HG02623 (cell line): ENCODE results near the gene LRCH1.
A peak's percentile ranks its signal among the peaks of the same experiment; 100 is the strongest.

Experiments
- ATAC-seq: cut with Tn5 transposase; IDR thresholded peaks from one replicate; pipeline ENCODE4 v1.9.1; 2021; ENCODE audit warnings: moderate library complexity; ENCODE audit not compliant: unreplicated experiment

The LRCH1 gene

GRCh38 chr13:46592385-46592784 lies 39.4 kb downstream of the LRCH1 start:
- no peak for ATAC-seq

DNA sequence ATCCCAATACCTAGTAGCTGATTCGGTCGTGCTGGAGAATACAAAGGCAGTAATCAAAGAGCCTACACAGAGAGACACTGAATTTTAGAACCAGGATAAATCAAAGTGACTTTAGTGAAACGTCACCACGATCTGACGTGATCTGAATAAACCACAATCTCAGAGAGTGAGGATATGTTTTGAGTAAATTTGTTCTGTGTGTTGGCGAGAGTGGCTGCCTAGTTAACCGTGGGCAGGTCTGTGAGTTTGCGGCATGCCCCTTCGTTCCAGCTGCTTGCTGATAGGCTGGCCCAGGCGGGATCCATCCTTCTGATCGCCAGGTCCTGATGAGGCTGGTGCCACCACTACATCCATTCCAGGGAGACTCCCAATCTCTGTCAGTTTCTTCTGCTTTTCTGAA lies 40.4 kb downstream of the LRCH1 start:
- ATAC-seq: peak; percentile 57

DNA sequence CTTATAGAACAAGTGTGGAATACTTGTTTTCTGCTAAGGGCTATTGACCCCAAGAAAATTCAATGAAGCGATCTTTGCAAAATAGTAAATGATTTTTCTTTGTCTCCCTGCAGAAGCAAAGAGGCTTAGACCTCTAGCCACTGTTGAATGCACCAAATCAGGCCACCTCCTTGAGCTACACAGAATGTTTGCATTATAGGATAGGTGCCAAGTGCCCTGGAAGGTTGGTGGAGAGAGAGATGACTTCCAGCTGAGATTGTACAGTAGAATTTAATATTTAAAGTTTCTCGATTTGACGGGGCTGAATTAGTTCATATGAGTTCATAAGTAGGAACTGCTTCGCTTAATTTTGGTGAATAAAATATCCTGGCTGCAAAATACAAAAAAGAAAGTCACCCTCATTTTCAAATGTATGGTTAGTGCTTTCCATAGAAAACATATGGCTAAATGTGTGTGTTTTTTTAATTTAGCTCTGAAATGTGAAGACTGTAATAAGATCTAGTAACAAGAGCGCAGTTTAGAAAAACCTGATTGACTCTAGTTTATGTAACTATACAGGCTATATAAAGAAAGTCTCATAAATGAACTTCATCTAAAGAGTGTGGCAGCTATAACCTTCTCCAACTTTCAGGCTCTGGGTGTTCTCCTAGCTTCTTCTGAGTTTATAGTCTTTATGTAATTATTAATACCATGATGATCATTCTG lies 41.6 kb downstream of the LRCH1 start:
- no peak for ATAC-seq

GRCh38 chr13:46595136-46595884 lies 42.3 kb downstream of the LRCH1 start:
- ATAC-seq: no peak

DNA sequence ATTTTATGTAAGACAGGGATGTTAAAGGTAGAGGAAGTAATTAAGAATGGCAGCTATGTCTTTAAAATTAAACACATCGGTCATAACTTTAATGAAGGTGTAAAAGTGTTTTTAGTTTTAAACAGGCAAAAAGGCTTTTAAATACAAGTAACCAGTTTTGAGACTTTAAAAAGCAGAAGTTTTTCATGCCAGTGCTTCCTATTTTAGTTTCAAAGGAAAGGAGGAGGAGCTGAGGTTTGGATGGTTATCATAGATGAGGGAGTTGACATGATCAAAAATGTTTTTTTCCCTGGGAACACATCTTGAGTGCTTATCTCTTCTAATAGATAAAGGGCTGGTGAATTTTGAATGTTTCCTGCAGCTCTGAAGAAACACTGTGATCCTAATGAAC lies 42.9 kb downstream of the LRCH1 start:
- no peak for ATAC-seq

DNA sequence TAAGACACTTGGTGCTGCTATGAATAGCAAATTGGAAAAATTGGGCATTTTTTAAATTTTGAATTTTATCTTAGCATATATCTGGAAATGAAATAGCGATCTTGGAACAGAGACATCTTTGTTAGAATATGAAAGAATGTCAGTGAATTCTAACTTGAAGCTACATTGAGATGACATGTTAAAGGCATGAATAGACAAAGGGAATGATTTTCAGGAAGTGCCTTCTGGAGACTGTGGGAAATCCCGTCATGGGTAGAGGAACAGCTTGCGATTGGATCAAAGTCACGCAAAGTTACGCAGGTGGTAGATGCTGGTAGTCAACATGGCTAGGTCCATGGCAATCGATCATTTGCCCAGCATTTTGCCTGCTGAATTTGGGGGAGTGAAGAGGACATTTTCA lies 43.5 kb downstream of the LRCH1 start:
- ATAC-seq: no peak

DNA sequence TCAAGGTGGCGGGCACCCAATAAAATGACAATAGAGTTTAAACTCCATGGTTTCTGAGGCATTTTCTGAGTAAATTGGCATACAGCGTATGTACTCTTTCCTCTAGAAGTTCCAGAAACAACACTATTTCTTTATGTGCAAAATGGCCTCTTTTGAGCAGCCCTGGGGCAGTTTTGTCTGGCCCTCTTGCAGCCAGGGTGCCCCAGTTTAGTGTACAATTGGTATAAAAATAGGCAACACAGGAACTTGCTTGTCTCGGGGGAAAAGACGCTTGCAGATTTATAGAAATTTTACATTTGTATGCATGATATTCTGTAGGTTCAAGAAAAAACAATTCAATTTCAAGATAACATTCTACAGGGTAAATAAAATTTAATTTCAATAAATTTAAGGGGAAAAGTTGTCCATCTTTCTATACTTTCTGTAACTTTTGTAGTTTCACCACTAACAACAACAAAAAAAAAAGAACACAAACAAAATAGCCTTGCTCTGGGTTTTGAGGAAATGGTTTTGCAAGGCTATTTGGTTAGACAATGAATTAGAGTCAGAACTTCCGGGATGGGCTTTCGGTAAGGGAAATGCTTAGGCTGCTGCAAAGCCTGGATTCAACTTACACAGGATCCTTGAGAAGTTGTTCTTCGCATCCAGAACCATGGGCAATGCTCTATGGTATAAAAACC lies 45.3 kb downstream of the LRCH1 start:
- ATAC-seq: peak; percentile 33

DNA sequence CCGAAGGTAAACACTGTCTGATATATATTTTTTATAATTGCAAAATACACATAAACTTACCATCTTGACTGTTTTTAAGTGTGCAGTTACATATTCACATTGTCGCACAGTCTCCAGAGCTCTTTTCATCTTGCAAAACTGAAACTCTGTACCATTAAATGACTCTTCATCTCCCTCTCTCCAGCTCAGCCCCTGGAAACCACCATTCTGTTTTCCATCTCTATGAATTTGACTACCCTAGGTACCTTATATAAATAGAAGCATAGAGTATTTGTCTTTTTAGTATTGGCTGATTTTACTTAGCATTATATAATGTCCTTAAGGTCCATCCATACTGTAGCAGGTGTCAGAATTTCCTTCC lies 45.8 kb downstream of the LRCH1 start:
- peak; percentile 49 for ATAC-seq

DNA sequence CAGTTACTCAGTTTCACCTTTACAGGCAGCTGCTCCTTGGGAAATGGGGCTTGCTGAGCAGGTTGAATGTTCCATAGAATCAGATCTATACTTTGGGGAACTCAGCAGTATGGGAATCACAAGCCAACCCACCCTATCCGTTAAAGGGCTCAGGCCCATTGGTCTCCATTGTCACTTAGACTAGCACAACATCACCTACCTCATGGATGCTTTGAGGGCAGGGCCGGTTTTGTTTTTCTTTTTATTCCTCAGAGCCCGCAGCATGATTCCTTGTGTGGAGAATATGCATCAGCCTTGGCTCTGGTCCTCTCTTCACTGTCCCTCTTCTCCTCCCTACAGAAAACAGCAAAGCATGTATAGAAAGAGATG lies 48.0 kb downstream of the LRCH1 start:
- no peak for ATAC-seq

DNA sequence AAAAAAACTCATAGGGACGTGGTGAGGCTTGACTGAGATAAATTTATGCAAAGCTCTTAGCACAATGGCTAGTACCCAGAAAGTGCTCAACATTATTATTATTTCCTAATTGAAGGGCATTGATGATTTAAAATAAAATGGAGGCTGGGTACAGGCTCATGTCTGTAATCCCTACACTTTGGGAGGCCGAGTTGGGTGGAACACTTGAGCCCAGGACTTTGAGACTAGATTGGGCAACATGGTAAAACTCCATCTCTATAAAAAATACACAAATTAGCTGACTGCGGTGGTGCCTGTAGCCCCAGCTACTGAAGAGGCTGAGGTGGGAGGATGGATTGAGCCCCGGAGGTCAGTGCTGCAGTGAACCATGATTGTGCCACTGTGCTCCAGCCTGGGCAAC lies 49.6 kb downstream of the LRCH1 start:
- ATAC-seq: no peak

DNA sequence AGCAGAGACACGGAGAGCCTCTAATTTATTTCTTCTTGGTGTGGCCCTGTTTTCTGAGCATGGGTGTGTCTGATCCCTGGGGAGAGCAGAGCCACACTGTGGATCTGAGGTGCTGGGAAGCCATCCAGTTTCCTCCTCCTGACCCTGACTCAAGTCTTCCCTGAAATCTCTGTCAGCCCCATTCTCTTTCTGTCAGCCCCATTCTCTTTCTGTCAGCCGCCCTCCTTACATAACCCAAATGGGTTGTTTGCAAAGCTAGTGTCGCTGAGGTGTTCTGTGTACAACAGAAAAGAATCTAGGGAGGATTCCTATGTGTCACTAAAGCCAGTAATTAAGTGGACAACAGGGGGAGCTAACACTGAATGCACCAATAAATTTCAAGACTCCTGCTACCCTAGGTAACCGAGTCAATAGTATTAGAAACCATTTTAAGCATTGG lies 50.2 kb downstream of the LRCH1 start:
- no peak for ATAC-seq

DNA sequence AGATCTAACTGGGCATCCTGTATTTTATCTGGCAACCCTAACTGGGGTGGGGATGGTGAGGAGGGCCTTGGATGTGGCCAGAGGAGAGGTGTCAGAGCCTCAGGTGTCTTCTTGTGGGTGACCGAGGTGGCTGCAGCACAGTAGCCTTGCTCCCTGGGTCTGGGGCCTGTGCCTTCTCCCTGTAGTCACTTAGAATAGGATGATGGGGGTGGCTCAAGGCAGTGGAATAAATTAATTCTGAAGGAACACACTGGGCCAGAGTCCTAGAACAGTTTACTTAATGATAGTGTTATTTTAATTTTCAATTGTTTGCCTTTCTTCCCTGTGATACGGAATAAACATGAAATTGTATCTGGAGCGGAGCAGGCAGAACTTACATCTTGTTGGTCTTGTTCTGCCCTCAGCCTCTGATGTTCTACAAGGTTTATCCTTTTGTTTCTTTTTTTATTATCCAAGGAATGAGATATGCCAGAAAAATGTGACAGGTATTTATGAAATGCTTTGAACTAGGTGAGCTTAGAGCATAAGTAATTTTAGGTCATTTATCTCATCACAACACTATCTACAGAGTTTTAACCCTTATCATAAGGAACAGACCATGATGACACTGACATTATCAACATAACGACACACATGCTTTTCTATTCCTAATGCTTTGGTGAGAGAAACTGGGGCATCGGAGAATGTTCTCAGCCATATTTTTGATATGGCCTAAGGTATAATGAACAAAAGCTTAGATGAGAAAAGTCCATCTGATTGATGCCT lies 51.4 kb downstream of the LRCH1 start:
- no peak for ATAC-seq

DNA sequence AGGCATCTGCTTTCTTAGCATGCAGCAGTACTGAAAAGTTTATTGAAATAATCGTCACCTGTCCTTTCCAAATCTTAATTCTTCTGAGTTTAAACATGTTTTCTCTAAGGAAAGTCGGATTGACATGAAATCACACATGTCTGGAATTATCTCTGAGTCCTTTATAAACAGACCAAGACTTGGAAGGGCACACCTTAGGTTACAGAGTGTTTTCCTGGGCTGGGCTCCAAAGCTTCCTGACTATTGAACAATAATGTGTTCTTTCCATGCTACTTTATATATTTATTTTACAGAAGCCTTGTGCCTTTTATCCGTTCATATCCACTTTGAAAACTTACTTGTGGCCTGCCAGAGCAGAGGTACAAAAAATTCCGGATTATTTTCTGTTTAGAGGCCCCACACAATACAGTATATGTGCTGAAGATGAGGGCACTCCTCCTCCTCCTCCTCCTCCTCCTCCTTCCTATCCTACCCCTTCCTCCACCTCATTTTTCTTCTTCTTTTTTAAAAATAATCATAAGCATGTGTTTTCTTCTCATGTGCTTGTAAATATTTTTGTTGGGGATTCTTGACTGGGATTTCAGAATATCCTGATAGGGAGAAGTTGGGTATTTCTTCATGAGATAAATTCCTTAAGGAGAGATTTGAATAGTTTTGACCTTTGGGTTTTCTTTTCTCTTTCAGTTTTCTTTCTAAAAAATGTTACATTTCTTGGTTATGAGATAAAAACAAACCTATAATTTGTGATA lies 52.3 kb downstream of the LRCH1 start:
- no peak for ATAC-seq

- ATAC-seq: peak; percentile 37
These were observed 53.0 kb downstream of the LRCH1 start for GRCh38 chr13:46605825-46606554.

GRCh38 chr13:46606970-46607369 lies 54.0 kb downstream of the LRCH1 start:
- ATAC-seq: no peak

- no peak for ATAC-seq
These were observed 55.0 kb downstream of the LRCH1 start for GRCh38 chr13:46607768-46608564.

- no peak for ATAC-seq
These were observed 56.1 kb downstream of the LRCH1 start for GRCh38 chr13:46609052-46609451.

DNA sequence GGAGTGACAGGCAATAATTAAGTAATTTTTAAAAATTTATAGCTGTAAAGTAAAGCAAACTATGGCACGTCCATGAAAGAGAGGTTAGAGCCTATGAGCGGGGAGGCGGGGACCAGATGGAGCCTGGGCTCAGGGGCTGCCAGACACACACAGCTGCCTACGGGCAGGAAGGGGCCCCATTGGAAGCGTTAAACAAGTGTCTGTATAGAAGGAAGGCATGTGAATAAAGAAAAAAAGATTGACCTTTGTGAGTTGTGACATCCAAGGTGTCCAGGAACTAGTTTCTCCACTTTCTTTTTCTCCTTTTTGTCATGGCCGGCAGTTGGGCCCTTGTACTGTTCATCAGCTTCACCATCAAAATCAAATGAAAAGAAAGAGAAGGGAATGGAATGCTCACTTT lies 56.8 kb downstream of the LRCH1 start:
- no peak for ATAC-seq

GRCh38 chr13:46612267-46612666 lies 59.3 kb downstream of the LRCH1 start:
- ATAC-seq: no peak
